PC-3 (cell line): ENCODE data around the gene BCAR3. TPM values are rescaled to one million over a fixed set of nuclear protein-coding genes. Genes with fewer than 3 reads are reported as not detected.

Experiments
- ATAC-seq: fragments of 200-7000 bp; cut with Tn5 transposase; 2 replicates; pipeline ENCODE4 v1.9.1; 2020; ENCODE audit warnings: mild to moderate bottlenecking, moderate library complexity
- BruUV-seq: library from RNA; stranded (reverse); fragments of 400-500 nt; replicated peaks from 2 replicates; lab custom pipeline; 2021; lab: Mats Ljungman, UMichigan
- CTCF ChIA-PET: fragments of 300-600 bp; sonication (Branson Sonifier 250); formaldehyde crosslinking; loops from one replicate; lab custom pipeline; 2022; ENCODE audit warnings: antibody characterized with exemption; lab: Charles Lee
- POLR2A ChIA-PET: fragments of 300-600 bp; sonication (Branson Sonifier 250); formaldehyde crosslinking; loops from one replicate; lab custom pipeline; 2022; ENCODE audit warnings: antibody characterized with exemption; ENCODE audit not compliant: unreplicated experiment; lab: Charles Lee
- DNase-seq: peaks from one replicate; pipeline ENCODE4 v3.0.0-alpha.2; 2015
- H2AFZ ChIP-seq: fragments of 300-600 bp; sonication (generic); 2 replicates; pipeline ENCODE4 v1.6.0; 2016; ENCODE audit warnings: antibody characterized with exemption, low read length
- H3F3A ChIP-seq: fragments of 300-600 bp; sonication (generic); one replicate; pipeline ENCODE4 v1.6.0; 2017; ENCODE audit warnings: antibody characterized with exemption, low read length, control low read depth, mild to moderate bottlenecking; ENCODE audit not compliant: unreplicated experiment
- H3K27ac ChIP-seq: fragments of 300-600 bp; sonication (generic); 2 replicates; pipeline ENCODE4 v1.5.1; 2016; ENCODE audit warnings: mild to moderate bottlenecking, low read length
- H3K27me3 ChIP-seq: fragments of 300-600 bp; sonication (generic); 2 replicates; pipeline ENCODE4 v1.6.1; 2016; ENCODE audit warnings: low read length, mixed read lengths
- H3K36me3 ChIP-seq: fragments of 300-600 bp; sonication (generic); 2 replicates; pipeline ENCODE4 v1.6.1; 2016; ENCODE audit warnings: low read depth, mixed run types, low read length, mixed read lengths
- H3K4me1 ChIP-seq: fragments of 300-600 bp; sonication (generic); 2 replicates; pipeline ENCODE4 v1.5.1; 2016; ENCODE audit warnings: low read length; ENCODE audit not compliant: insufficient read depth
- H3K4me2 ChIP-seq: fragments of 300-600 bp; sonication (generic); 2 replicates; pipeline ENCODE4 v1.6.0; 2016; ENCODE audit warnings: low read length
- H3K4me3 ChIP-seq: fragments of 300-600 bp; sonication (generic); 2 replicates; pipeline ENCODE4 v1.5.1; 2016; ENCODE audit warnings: mild to moderate bottlenecking, low read length, mixed read lengths
- H3K79me2 ChIP-seq: fragments of 300-600 bp; sonication (generic); 2 replicates; pipeline ENCODE4 v1.6.1; 2017; ENCODE audit warnings: low read length, mixed read lengths
- H3K9ac ChIP-seq: fragments of 300-600 bp; sonication (generic); 2 replicates; pipeline ENCODE4 v1.6.0; 2016; ENCODE audit warnings: mild to moderate bottlenecking, low read length
- H3K9me2 ChIP-seq: fragments of 300-600 bp; sonication (generic); replicated peaks from 2 replicates; pipeline ENCODE4 v1.6.1; 2016; ENCODE audit warnings: mixed run types, low read length, mixed read lengths
- H3K9me3 ChIP-seq: fragments of 300-600 bp; sonication (generic); 2 replicates; pipeline ENCODE4 v1.6.1; 2016; ENCODE audit warnings: low read length, mixed read lengths
- H4K20me1 ChIP-seq: fragments of 300-600 bp; sonication (generic); 2 replicates; pipeline ENCODE4 v1.6.1; 2016; ENCODE audit warnings: low read length, mixed read lengths
- CTCF ChIP-seq: fragments of 300-600 bp; sonication (generic); conservative IDR thresholded peaks from 2 replicates; pipeline ENCODE4 v1.5.1; 2017; ENCODE audit warnings: antibody characterized with exemption, low read depth, mild to moderate bottlenecking, low read length
- EZH2 ChIP-seq: fragments of 300-600 bp; sonication (generic); IDR thresholded peaks from one replicate; pipeline ENCODE4 v1.6.1; 2017; ENCODE audit warnings: antibody characterized with exemption, mild to moderate bottlenecking, low read length; ENCODE audit not compliant: unreplicated experiment
- EZH2phosphoT487 ChIP-seq: fragments of 300-600 bp; sonication (generic); IDR thresholded peaks from 2 replicates; pipeline ENCODE4 v1.6.1; 2018; ENCODE audit warnings: mild to moderate bottlenecking, antibody characterized with exemption, low read length, borderline replicate concordance
- intact Hi-C: fragments of 100-400 bp; cut with micrococcal nuclease; formaldehyde crosslinking; loops from 2 replicates; pipeline ENCODE4 v1.9.0; 2023
- total RNA-seq: library from RNA; depleted of rRNA; stranded (reverse); fragments of >200 nt; gene quantifications from 2 replicates; pipeline ENCODE4 v1.2.3, GENCODE V29; 2014

The BCAR3 gene
- total RNA-seq, 1 experiment from 2014 or later = 171 TPM

- Histone ChIP-seq H3K9ac (peak overlapping the region; percentile 12; the same call in 1 of the 2 replicates), H2AFZ (no peak overlapping the region), H3K9me2 (no peaks in the 10 kb centered on the region), H3K79me2 (peaks cover 100% of the 10 kb centered on the region), H3K36me3 (peaks cover 62% of the 10 kb centered on the region), H3K4me2 (peak overlapping the region; percentile 2), H3K4me3 (no peak overlapping the region), H3F3A (peaks cover 8% of the 10 kb centered on the region), H4K20me1 (peaks cover 91% of the 10 kb centered on the region), H3K9me3 (no peaks in the 10 kb centered on the region), H3K27me3 (no peaks in the 10 kb centered on the region), H3K27ac (peak overlapping the region; percentile 52), H3K4me1 (peaks cover 65% of the 10 kb centered on the region)
- intact Hi-C loops = no loop called here
- BruUV-seq = no TSS peak
- TF ChIP-seq EZH2 = no peak
- no peak for TF ChIP-seq CTCF
- TF ChIP-seq EZH2phosphoT487 = no peak
- ChIA-PET CTCF (no interaction called here), POLR2A (no interaction called here)
- ATAC-seq (peak; percentile 18; the same call in 1 of the 2 replicates), DNase-seq (peak; percentile 47)
Measured at GRCh38 chr1:93615582-93616150, 66.0 kb downstream of the BCAR3 start.

GRCh38 chr1:93614986-93615581 is 66.6 kb downstream of the BCAR3 start:
- H3K27me3 ChIP-seq = no peaks in the 10 kb centered on the region
- H3K79me2 ChIP-seq = peaks cover 100% of the 10 kb centered on the region
- DNase-seq (no peak), ATAC-seq (no peak)
- H3K9me2 ChIP-seq = no peaks in the 10 kb centered on the region
- H3K36me3 ChIP-seq = peaks cover 57% of the 10 kb centered on the region
- ChIA-PET CTCF (no interaction called here), POLR2A (no interaction called here)
- intact Hi-C loops = no loop called here
- peaks cover 90% of the 10 kb centered on the region for H4K20me1 ChIP-seq
- H2AFZ ChIP-seq = no peak overlapping the region
- H3K4me1 ChIP-seq = peaks cover 59% of the 10 kb centered on the region
- peak overlapping the region; percentile 2 for H3K4me2 ChIP-seq
- no peaks in the 10 kb centered on the region for H3K9me3 ChIP-seq
- H3K9ac ChIP-seq = peak overlapping the region; percentile 12; the same call in 1 of the 2 replicates
- peak overlapping the region; percentile 7; the same call in 1 of the 2 replicates for H3K4me3 ChIP-seq
- H3K27ac ChIP-seq = peak overlapping the region; percentile 52
- BruUV-seq = no TSS peak
- no peak for TF ChIP-seq EZH2phosphoT487
- TF ChIP-seq EZH2 = no peak
- no peak for TF ChIP-seq CTCF
- H3F3A ChIP-seq = peaks cover 8% of the 10 kb centered on the region

DNA sequence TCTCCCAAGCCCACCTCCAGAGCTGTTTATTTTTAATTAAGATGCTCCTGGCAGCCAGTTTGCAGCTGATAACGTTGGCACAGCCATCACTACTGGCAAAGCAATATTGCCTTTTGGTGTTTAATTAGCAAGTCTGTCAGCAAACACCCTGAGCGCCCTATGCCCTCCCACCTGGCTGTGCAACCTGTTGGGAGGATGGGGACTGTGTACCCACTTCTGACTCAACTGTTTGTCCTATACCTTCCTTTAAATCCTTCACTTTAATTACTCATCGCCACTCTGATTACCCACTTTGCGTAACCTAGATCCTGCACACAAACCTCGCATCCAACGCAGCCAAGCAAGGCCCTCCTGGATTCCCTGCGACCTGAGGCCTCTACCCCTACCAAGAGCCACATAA is 67.1 kb downstream of the BCAR3 start:
- CTCF ChIA-PET = no interaction called here
- BruUV-seq = no TSS peak
- Histone ChIP-seq H3K27ac (peak overlapping the region; percentile 52), H3K9me3 (no peaks in the 10 kb centered on the region), H3F3A (peaks cover 8% of the 10 kb centered on the region), H3K79me2 (peaks cover 100% of the 10 kb centered on the region), H3K36me3 (peaks cover 52% of the 10 kb centered on the region), H3K9me2 (no peaks in the 10 kb centered on the region), H4K20me1 (peaks cover 90% of the 10 kb centered on the region), H3K4me3 (peak overlapping the region; percentile 7; the same call in 1 of the 2 replicates), H2AFZ (no peak overlapping the region), H3K27me3 (no peaks in the 10 kb centered on the region), H3K4me2 (peak overlapping the region; percentile 2), H3K9ac (0 out of 2 replicates have a peak overlapping the region, but pooled peaks have one; percentile 12), H3K4me1 (peaks cover 54% of the 10 kb centered on the region)
- POLR2A ChIA-PET = no interaction called here
- ATAC-seq = peak; percentile 16
- TF ChIP-seq EZH2phosphoT487 (no peak), CTCF (no peak), EZH2 (no peak)
- intact Hi-C loops = no loop called here
- peak; percentile 76 for DNase-seq
